Fibroblast of mammary gland (primary cell): ENCODE results near the gene CTAG1B.

Source experiments
- DNase-seq: peaks from one replicate; pipeline ENCODE4 v3.0.0-alpha.2; 2010; ENCODE audit warnings: low read depth
- H3K4me3 ChIP-seq: 2 replicates; pipeline ENCODE4 v1.5.1; 2011; ENCODE audit warnings: low read depth, mild to moderate bottlenecking, low read length, moderate library complexity; ENCODE audit not compliant: control insufficient read depth
- TF ChIP-seq, protein P1 (sequence below): conservative IDR thresholded peaks from 2 replicates; pipeline ENCODE4 v1.5.1; 2011; ENCODE audit warnings: low read depth, low read length, inconsistent platforms; ENCODE audit not compliant: control insufficient read depth, insufficient read depth

The CTAG1B gene

DNA sequence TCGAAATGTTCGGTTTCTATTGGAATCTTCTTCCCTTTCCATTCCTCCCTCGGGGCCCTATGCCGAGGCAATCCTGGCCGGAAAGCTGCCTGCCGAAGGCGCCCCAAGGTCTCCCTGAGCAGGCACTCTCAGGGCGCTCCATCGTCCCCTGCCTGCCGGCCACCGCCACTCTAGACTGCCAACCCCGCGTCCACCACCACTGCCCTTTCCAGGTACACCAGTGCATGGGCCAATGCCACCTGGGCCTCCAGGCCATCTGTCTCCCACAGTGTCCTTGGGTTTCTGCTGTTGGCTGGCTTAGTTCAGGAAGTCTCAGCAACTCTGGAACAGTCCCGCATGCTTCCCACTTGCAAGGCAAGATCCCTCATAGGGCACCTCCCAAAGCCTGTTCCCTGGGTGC is 19.6 kb downstream of the CTAG1B start:
- DNase-seq = no peak
- no peak overlapping the region for H3K4me3 ChIP-seq
- TF ChIP-seq, protein P1, sequence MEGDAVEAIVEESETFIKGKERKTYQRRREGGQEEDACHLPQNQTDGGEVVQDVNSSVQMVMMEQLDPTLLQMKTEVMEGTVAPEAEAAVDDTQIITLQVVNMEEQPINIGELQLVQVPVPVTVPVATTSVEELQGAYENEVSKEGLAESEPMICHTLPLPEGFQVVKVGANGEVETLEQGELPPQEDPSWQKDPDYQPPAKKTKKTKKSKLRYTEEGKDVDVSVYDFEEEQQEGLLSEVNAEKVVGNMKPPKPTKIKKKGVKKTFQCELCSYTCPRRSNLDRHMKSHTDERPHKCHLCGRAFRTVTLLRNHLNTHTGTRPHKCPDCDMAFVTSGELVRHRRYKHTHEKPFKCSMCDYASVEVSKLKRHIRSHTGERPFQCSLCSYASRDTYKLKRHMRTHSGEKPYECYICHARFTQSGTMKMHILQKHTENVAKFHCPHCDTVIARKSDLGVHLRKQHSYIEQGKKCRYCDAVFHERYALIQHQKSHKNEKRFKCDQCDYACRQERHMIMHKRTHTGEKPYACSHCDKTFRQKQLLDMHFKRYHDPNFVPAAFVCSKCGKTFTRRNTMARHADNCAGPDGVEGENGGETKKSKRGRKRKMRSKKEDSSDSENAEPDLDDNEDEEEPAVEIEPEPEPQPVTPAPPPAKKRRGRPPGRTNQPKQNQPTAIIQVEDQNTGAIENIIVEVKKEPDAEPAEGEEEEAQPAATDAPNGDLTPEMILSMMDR = no peak

DNA sequence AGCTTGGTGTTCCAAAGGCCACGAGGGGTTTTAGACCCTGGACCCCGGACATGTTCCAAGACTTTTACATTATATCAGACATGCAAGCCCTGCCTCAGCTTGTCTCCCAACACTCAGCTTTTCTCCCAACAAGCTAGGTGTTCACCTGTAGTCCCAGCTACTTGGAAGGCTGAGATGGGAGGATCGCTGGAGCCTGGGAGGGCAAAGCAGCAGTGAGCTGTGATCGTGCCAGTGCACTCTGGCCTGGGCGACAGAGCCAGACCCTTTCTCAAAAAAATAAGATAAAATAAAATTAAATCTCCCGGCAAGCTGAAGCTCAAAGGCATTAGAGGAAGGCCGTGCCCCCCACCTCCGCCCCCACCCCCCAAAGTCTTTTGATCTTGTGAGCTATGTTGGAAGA is 20.4 kb downstream of the CTAG1B start:
- TF ChIP-seq, protein P1 = no peak
- no peak for DNase-seq
- H3K4me3 ChIP-seq = no peak overlapping the region

DNA sequence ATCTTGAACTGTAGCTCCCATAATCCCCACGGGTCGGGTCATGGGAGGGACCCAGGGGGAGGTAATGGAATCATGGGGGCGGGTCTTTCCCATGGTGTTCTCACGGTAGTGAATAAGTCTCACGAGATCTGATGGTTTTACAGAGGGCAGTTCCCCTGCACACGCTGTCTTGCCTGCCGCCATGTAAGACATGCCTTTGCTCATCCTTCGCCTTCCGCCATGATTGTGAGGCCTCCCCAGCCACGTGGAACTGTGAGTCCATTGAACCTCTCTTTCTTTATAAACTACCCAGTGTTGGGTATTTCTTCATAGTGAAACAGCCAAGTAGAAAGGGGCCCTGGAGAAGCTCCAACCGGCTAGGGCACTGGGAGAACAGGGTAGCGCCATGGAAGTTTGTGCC is 21.9 kb downstream of the CTAG1B start:
- no peak for DNase-seq
- H3K4me3 ChIP-seq = no peak overlapping the region
- TF ChIP-seq, protein P1 = no peak

DNA sequence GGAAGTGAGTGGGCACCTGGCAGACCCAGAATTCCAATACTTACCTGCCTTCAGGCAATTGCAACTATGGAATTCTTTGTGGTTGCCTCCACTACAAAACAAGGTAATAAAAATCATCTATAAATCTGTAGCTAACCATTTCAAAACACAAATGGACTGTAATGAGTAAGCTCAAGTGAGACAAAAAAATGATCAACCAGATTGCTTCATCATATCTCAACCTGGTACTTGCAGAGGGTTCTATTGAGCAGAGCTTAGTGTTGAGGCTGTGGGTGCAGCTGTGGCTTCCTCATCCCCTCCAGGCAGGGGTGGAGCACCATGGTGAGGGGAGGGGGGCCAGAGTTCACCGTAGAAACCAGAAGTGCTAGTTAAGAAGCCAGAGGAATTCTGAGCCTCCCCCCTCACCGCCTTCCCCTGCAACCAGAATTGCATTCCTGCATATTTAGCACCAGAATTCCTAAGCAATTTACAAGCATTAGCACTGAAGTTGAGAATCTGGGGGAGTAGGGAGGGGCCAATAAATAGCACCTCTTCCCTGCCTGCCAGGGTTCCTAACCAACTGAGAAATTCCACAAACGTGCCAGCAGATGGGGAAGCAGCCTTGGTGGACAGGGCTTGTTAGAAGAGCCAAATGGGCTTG is 22.7 kb downstream of the CTAG1B start:
- H3K4me3 ChIP-seq = no peak overlapping the region
- no peak for DNase-seq
- TF ChIP-seq, protein P1 = no peak

DNA sequence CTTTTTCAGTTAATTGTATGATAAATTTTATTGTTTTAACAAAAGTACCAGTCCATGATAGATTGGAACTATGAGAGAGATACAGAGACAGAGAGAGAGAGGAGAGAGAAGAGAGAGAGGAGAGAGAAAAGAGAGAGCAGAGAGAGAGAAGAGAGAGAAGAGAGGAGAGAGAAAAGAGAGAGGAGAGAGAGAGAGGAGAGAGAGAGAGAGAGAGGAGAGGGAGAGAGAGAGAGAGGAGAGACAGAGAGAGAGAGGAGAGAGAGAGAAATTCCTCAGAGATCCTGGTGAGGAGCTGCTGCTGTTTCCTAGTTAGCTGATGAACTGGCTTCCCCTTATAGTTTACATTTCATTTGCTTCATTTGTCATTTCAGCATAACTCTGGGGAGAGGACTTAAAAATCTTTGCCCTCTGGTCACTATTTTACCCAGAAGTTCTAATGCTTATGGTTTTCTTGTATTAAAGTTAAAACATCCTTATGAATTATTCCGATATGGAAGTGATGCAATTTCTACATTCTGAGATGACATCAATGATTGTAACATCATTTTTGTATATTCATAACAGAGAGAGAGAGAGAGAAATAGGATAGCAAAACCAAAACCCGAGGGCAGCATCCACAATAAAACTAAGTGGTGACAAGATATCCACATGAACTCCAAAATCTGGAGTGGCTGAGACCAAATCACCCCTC is 23.4 kb downstream of the CTAG1B start:
- TF ChIP-seq, protein P1 = no peak
- no peak for DNase-seq
- no peak overlapping the region for H3K4me3 ChIP-seq

DNA sequence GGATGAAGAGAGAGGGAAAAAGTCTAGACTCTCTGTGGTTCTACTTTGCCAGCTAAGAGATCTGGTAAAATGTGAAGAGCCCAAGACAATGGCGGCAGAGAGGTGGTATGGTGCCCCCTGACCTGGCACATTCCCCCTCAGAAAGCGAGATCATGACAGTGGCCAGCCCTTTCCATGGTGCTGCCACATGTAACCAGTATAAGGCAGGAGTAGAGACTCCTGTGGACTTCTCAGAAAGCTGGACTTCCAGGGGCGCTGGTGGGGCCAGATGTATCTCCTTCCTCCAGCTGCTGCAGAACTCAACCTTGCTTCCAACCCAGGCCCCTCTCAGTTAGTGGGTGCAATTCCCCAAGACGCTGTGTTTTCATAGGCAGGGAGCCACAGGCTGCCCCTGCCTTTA is 24.6 kb downstream of the CTAG1B start:
- no peak overlapping the region for H3K4me3 ChIP-seq
- DNase-seq = no peak
- TF ChIP-seq, protein P1 = no peak

DNA sequence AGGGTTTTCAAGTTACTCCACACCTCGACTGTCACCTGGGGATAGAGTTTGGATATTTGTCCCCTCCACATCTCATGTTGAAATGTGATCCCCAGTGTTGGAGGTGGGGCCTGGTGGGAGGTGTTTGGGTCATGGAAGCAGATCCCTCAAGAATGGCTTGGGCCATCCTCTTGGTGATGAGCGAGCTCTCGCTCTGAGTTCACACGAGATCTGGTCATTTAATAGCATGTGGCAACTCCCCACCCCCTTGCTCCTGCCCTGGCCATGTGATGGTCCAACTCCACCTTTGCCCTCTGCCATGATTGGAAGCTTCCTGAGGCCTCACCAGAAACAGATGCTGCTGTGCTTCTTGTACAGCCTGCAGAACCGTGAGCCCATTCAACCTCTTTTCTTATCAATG is 25.9 kb downstream of the CTAG1B start:
- DNase-seq = no peak
- no peak overlapping the region for H3K4me3 ChIP-seq
- TF ChIP-seq, protein P1 = no peak
